GM15510 (cell line): ENCODE measurements around the gene NOS1.

Experiments used
- POLR2A ChIP-seq: IDR thresholded peaks from 3 replicates; pipeline ENCODE4 v1.6.1; 2011; ENCODE audit warnings: borderline replicate concordance; ENCODE audit not compliant: insufficient read length; ENCODE audit errors: extremely low read depth

The NOS1 gene

GRCh38 chr12:117318591-117318990, 42.8 kb downstream of the NOS1 start:
- TF ChIP-seq POLR2A: no peak

GRCh38 chr12:117316336-117316735, 45.1 kb downstream of the NOS1 start:
- TF ChIP-seq POLR2A: no peak

GRCh38 chr12:117313926-117314325, 47.5 kb downstream of the NOS1 start:
- no peak for TF ChIP-seq POLR2A

- TF ChIP-seq POLR2A: no peak
Measured at GRCh38 chr12:117312770-117313169, 48.7 kb downstream of the NOS1 start.

- TF ChIP-seq POLR2A: no peak
Measured at GRCh38 chr12:117309276-117309925, 52.0 kb downstream of the NOS1 start.

- TF ChIP-seq POLR2A: no peak
Measured at GRCh38 chr12:117300174-117300573, 61.3 kb downstream of the NOS1 start.

- TF ChIP-seq POLR2A: no peak
Measured at GRCh38 chr12:117298648-117299225, 62.7 kb downstream of the NOS1 start.

- TF ChIP-seq POLR2A: no peak
Measured at GRCh38 chr12:117298191-117298590, 63.2 kb downstream of the NOS1 start.

GRCh38 chr12:117294189-117294603, 67.2 kb downstream of the NOS1 start:
- no peak for TF ChIP-seq POLR2A

GRCh38 chr12:117293510-117293909, 67.9 kb downstream of the NOS1 start:
- no peak for TF ChIP-seq POLR2A

GRCh38 chr12:117292688-117293087, 68.7 kb downstream of the NOS1 start:
- no peak for TF ChIP-seq POLR2A

- TF ChIP-seq POLR2A: no peak
Measured at GRCh38 chr12:117284140-117284539, 77.3 kb downstream of the NOS1 start.

GRCh38 chr12:117282490-117282889, 78.9 kb downstream of the NOS1 start:
- TF ChIP-seq POLR2A: no peak

GRCh38 chr12:117280019-117280680, 81.3 kb downstream of the NOS1 start:
- TF ChIP-seq POLR2A: no peak

- no peak for TF ChIP-seq POLR2A
Measured at GRCh38 chr12:117279606-117280005, 81.8 kb downstream of the NOS1 start.

GRCh38 chr12:117277875-117278274, 83.6 kb downstream of the NOS1 start:
- no peak for TF ChIP-seq POLR2A
